A204.1 (cell line): ENCODE measurements around the gene BEX1.
"Not testable (repeated sequence)": the region's sequence is repeated elsewhere in the genome, so short reads cannot be mapped to it uniquely, and the experiment has no call there.

Source experiments
- FAIRE-seq: peaks from 2 replicates; lab custom pipeline; 2012; peaks lifted over from hg19 to GRCh38; lab: Jason Lieb, UNC

BEX1 gene

GRCh38 chrX:103063918-103064434, at the start of gene BEX1:
TSS of gene BEX1 (minus strand) at chrX:103064171. CDS start at chrX:103063274, 897 bp downstream.
- FAIRE-seq, result no peak

- not testable (repeated sequence) for FAIRE-seq
Observed at GRCh38 chrX:103109497-103109896, 45.5 kb upstream of the BEX1 start.

GRCh38 chrX:103107836-103108235, 43.9 kb upstream of the BEX1 start:
- no peak for FAIRE-seq

GRCh38 chrX:103107227-103107737, 43.3 kb upstream of the BEX1 start:
- FAIRE-seq, result not testable (repeated sequence)

GRCh38 chrX:103104370-103104769, 40.4 kb upstream of the BEX1 start:
- FAIRE-seq, result not testable (repeated sequence)

GRCh38 chrX:103103866-103104265, 39.9 kb upstream of the BEX1 start:
- not testable (repeated sequence) for FAIRE-seq

GRCh38 chrX:103101299-103102042, 37.5 kb upstream of the BEX1 start:
- no peak for FAIRE-seq

- no peak for FAIRE-seq
Observed at GRCh38 chrX:103100484-103100883, 36.5 kb upstream of the BEX1 start.

GRCh38 chrX:103099691-103100090, 35.7 kb upstream of the BEX1 start:
- no peak for FAIRE-seq

- FAIRE-seq, result no peak
Observed at GRCh38 chrX:103098488-103098887, 34.5 kb upstream of the BEX1 start.

- FAIRE-seq, result no peak
Observed at GRCh38 chrX:103092942-103093341, 29.0 kb upstream of the BEX1 start, which contains the start of gene NXF3. TSS of gene NXF3 (minus strand) at chrX:103093143. CDS start at chrX:103093023, 120 bp downstream.

GRCh38 chrX:103081051-103081450, 17.1 kb upstream of the BEX1 start:
- no peak for FAIRE-seq

GRCh38 chrX:103073467-103073866, 9.5 kb upstream of the BEX1 start:
- no peak for FAIRE-seq

- no peak for FAIRE-seq
Observed at GRCh38 chrX:103066606-103067005, 2.6 kb upstream of the BEX1 start.

GRCh38 chrX:103063191-103063845, 653 bp downstream of the BEX1 start:
- FAIRE-seq, result no peak

- FAIRE-seq, result no peak
Observed at GRCh38 chrX:103061486-103061885, 2.5 kb downstream of the BEX1 start.

GRCh38 chrX:103056902-103057301, 7.1 kb downstream of the BEX1 start:
- FAIRE-seq, result no peak

GRCh38 chrX:103052625-103053024, 11.3 kb downstream of the BEX1 start:
- no peak for FAIRE-seq

- no peak for FAIRE-seq
Observed at GRCh38 chrX:103051260-103051789, 12.6 kb downstream of the BEX1 start.

- not testable (repeated sequence) for FAIRE-seq
Observed at GRCh38 chrX:103033371-103033770, 30.6 kb downstream of the BEX1 start.

- no peak for FAIRE-seq
Observed at GRCh38 chrX:103017542-103017941, 46.4 kb downstream of the BEX1 start.

GRCh38 chrX:103012945-103013344, 51.0 kb downstream of the BEX1 start:
- no peak for FAIRE-seq
